Osteocyte (in vitro differentiated cells): Measurements from ENCODE around the gene IPP. TPM values are rescaled to one million over a fixed set of nuclear protein-coding genes. Genes with fewer than 3 reads are reported as not detected.
A peak's percentile ranks its signal among the peaks of the same experiment; 100 is the strongest.

ENCODE experiments used
- DNase-seq: peaks from one replicate; pipeline ENCODE4 v3.0.0; 2021; ENCODE audit warnings: mixed read lengths; ENCODE audit not compliant: unreplicated experiment; ENCODE audit errors: extremely low spot score
- H3K27ac Mint-ChIP-seq: one replicate; pipeline ENCODE4 v1.8.0; 2021; ENCODE audit warnings: mild to moderate bottlenecking, mixed read lengths; ENCODE audit not compliant: unreplicated experiment
- H3K27me3 Mint-ChIP-seq: one replicate; pipeline ENCODE4 v1.8.0; 2021; ENCODE audit warnings: mixed read lengths; ENCODE audit not compliant: unreplicated experiment
- H3K36me3 Mint-ChIP-seq: one replicate; pipeline ENCODE4 v1.8.0; 2021; ENCODE audit warnings: mixed read lengths; ENCODE audit not compliant: unreplicated experiment
- H3K4me1 Mint-ChIP-seq: one replicate; pipeline ENCODE4 v1.8.0; 2021; ENCODE audit warnings: mixed read lengths; ENCODE audit not compliant: unreplicated experiment
- H3K4me3 Mint-ChIP-seq: one replicate; pipeline ENCODE4 v1.8.0; 2021; ENCODE audit warnings: mild to moderate bottlenecking, moderate library complexity, mixed read lengths; ENCODE audit not compliant: unreplicated experiment
- H3K9me3 Mint-ChIP-seq: one replicate; pipeline ENCODE4 v1.8.0; 2021; ENCODE audit warnings: mixed read lengths; ENCODE audit not compliant: unreplicated experiment
- total RNA-seq: library from RNA; stranded (reverse); gene quantifications from 2 replicates; pipeline ENCODE4 v1.2.1, GENCODE V29; 2021
- TF ChIP-seq, protein P1 (sequence below): fragments of 200-600 bp; sonication (generic); IDR thresholded peaks from 2 replicates; pipeline ENCODE4 v1.5.0; 2021; ENCODE audit warnings: antibody characterized with exemption, mild to moderate bottlenecking, moderate library complexity

IPP gene
- total RNA-seq, 1 donor from 2014 or later: 21.9 TPM

DNA sequence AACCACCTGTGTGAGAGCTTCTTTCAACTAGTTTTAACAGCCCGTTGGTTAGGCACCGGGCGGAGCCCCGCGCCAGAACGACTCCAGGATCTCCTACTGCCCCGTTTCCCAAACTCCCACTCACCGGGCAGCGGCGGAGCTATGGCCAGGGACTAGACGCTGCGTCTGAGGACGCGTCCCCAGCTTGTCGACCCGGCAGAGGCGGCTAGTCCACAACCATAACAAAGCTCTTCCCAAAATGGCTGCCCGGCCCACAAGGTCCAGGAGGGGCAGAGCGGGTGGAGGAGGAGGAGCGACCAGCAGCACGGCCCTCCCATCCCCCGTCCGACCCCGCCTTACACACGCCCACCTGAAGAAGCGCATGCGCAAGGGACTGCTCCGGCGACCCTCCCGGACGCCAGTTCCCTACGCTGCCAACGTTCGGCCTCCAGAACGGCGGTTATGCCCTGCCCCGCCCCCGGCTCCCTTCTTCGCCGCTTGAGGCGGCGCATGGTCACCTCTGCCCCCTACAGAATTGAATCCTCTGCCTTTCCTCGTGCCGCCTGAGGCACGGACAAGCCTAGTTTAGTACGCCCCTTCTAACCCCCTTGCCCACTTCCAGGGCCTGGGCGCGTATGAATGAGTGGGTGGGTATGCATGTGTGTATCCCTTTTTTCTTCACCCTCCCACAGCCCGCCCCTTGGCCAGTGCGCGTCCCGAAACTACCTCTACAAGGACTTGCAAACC, 64.0 kb downstream of the IPP start, which contains the start of gene GPBP1L1:
Gene GPBP1L1, minus strand, starts transcription at position 246 of the 726 bp plus-strand sequence. CDS start 27,446 bp downstream, outside the sequence.
- H3K4me1 Mint-ChIP-seq: peaks cover 43% of the 10 kb centered on the region
- H3K4me3 Mint-ChIP-seq: peak within 1 kb of the TSS; percentile 99
- peak; percentile 99 for DNase-seq
- no peaks in the 10 kb centered on the region for H3K36me3 Mint-ChIP-seq
- TF ChIP-seq, protein P1, sequence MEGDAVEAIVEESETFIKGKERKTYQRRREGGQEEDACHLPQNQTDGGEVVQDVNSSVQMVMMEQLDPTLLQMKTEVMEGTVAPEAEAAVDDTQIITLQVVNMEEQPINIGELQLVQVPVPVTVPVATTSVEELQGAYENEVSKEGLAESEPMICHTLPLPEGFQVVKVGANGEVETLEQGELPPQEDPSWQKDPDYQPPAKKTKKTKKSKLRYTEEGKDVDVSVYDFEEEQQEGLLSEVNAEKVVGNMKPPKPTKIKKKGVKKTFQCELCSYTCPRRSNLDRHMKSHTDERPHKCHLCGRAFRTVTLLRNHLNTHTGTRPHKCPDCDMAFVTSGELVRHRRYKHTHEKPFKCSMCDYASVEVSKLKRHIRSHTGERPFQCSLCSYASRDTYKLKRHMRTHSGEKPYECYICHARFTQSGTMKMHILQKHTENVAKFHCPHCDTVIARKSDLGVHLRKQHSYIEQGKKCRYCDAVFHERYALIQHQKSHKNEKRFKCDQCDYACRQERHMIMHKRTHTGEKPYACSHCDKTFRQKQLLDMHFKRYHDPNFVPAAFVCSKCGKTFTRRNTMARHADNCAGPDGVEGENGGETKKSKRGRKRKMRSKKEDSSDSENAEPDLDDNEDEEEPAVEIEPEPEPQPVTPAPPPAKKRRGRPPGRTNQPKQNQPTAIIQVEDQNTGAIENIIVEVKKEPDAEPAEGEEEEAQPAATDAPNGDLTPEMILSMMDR: no peak
- peak within 1 kb of the TSS; percentile 100 for H3K27ac Mint-ChIP-seq
- no peaks in the 10 kb centered on the region for H3K9me3 Mint-ChIP-seq
- no peaks in the 10 kb centered on the region for H3K27me3 Mint-ChIP-seq

DNA sequence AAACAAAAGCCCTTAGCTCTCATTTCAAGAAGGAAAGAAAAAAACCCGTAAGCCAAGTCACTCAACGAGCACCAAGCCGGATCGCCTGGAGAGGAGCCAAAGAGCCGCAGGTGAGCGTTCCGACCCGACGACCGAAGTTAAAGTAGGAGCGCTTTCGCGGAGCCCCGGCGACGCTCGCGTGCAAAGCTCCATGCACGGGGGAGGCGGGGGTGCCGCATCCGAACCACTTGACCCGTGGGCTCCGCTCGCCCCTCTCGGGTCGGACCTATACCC, 64.5 kb downstream of the IPP start:
- Mint-ChIP-seq H3K4me3 (peak overlapping the region; percentile 99), H3K27ac (peak overlapping the region; percentile 100), H3K27me3 (no peaks in the 10 kb centered on the region), H3K4me1 (peaks cover 48% of the 10 kb centered on the region), H3K9me3 (no peaks in the 10 kb centered on the region), H3K36me3 (no peaks in the 10 kb centered on the region)
- DNase-seq: no peak
- TF ChIP-seq, protein P1: no peak

DNA sequence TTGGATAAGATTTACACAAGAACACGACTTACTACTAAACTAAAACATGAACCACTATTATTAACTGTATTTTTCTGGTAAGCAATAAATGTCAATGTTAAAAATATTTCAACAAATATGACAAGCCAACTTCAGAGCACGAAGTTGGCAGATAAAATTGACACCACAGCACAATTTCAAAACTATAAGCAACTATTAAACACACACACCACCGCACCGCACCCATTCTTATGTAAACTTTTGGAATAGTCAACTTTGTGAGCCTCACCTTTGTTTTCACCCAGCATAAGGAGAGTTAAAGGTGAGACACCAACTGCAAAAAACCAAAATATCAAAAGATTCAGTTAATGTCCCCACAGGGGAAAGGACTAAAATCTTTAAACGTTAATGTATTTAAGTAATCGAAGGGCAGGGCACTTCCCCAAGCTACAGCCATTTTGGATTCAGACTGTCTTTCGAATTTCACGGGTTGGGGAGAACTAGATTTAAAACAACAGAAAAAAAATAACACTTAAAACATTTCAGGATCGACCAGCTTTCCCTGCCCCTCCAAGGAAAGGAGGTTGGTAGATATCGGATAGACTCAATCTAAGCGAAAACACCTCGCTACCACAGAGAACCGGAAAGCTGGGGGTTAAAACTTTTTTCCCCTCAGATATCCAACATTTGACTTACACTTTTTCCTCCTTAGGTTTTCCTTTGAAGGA, 65.0 kb downstream of the IPP start:
- Mint-ChIP-seq H3K4me1 (peaks cover 53% of the 10 kb centered on the region), H3K27me3 (no peaks in the 10 kb centered on the region), H3K36me3 (no peaks in the 10 kb centered on the region), H3K4me3 (peak overlapping the region; percentile 99), H3K9me3 (no peaks in the 10 kb centered on the region), H3K27ac (peak overlapping the region; percentile 100)
- DNase-seq: no peak
- TF ChIP-seq, protein P1: no peak

DNA sequence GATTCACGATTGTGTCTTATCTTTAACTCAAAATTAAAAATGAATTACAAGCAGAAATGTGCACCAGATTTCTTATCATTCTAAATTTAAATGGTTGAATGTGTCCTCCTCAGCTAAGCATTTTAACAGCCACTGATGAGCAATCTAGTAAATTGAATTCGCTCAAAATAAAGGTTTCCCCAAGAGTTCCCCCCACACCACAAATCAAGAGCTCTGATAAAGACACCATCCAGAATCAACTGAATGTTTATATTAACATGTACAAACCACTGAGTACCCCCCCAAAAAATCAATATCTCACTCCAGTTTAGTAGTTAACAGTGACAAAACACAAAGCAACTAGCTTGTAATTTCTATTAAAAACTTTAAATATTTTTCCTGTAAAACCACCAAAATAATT, 66.1 kb downstream of the IPP start:
- Mint-ChIP-seq H3K27me3 (no peaks in the 10 kb centered on the region), H3K27ac (peak overlapping the region; percentile 100), H3K4me1 (peaks cover 59% of the 10 kb centered on the region), H3K36me3 (no peaks in the 10 kb centered on the region), H3K4me3 (peak overlapping the region; percentile 99), H3K9me3 (no peaks in the 10 kb centered on the region)
- TF ChIP-seq, protein P1: no peak
- DNase-seq: no peak

DNA sequence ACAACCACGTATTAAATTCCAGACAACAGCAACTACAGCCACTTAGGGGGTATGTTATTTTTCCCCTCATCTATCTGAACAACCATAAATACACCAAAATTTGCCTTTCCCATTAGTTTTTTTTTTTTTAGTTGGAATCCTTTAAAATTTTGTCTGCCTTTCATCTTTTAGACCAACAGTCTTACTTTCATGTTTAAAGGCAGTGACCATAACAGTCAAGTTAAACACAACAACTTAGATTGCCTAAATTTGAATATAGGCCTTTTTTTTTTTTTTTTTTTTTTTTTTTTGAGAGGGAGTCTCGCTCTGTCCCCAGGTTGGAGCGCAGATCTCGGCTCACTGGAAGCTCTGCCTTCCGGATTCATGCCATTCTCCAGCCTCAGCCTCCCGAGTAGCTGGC, 67.5 kb downstream of the IPP start:
- no peaks in the 10 kb centered on the region for H3K36me3 Mint-ChIP-seq
- no peak overlapping the region for H3K4me3 Mint-ChIP-seq
- H3K27ac Mint-ChIP-seq: no peak overlapping the region
- peaks cover 67% of the 10 kb centered on the region for H3K4me1 Mint-ChIP-seq
- H3K9me3 Mint-ChIP-seq: no peaks in the 10 kb centered on the region
- DNase-seq: no peak
- TF ChIP-seq, protein P1: no peak
- no peaks in the 10 kb centered on the region for H3K27me3 Mint-ChIP-seq
